ENCODE results near the gene PYHIN1.

PYHIN1 gene
- 38.2 to 84.0 (median 73.0) reads per million in 4 donors for total RNA-seq

- DNase-seq, result peak in 3 of 5 donors; percentile 9 to 77 (median 32)
Observed at GRCh38 chr1:158931055-158931737, at the start of gene PYHIN1. PYHIN1 (plus strand) TSS chr1:158931552; CDS start chr1:158936911, 5,359 bp downstream.

GRCh38 chr1:158893654-158894053, 37.7 kb upstream of the PYHIN1 start:
- DNase-seq, result no peak

- no peak for DNase-seq
Observed at GRCh38 chr1:158898722-158899121, 32.6 kb upstream of the PYHIN1 start.

- no peak for DNase-seq
Observed at GRCh38 chr1:158901623-158902022, 29.7 kb upstream of the PYHIN1 start.

GRCh38 chr1:158916085-158916484, 15.3 kb upstream of the PYHIN1 start:
- DNase-seq, result no peak

- DNase-seq, result no peak
Observed at GRCh38 chr1:158924677-158925076, 6.7 kb upstream of the PYHIN1 start.

- DNase-seq, result peak in 3 of 5 donors; percentile 26 to 82 (median 30)
Observed at GRCh38 chr1:158930504-158930903, 848 bp upstream of the PYHIN1 start.

GRCh38 chr1:158932171-158932570, 819 bp downstream of the PYHIN1 start:
- DNase-seq, result peak in 1 of 5 donors; percentile 56

GRCh38 chr1:158933621-158934020, 2.3 kb downstream of the PYHIN1 start:
- peak in 1 of 5 donors; percentile 53 for DNase-seq

GRCh38 chr1:158939180-158939579, 7.8 kb downstream of the PYHIN1 start:
- DNase-seq, result no peak

GRCh38 chr1:158941317-158941716, 10.0 kb downstream of the PYHIN1 start:
- DNase-seq, result no peak

- no peak for DNase-seq
Observed at GRCh38 chr1:158942490-158942889, 11.1 kb downstream of the PYHIN1 start.

- no peak for DNase-seq
Observed at GRCh38 chr1:158943059-158943458, 11.7 kb downstream of the PYHIN1 start.

GRCh38 chr1:158945061-158945460, 13.7 kb downstream of the PYHIN1 start:
- DNase-seq, result no peak

GRCh38 chr1:158946785-158947184, 15.4 kb downstream of the PYHIN1 start:
- no peak for DNase-seq

- no peak for DNase-seq
Observed at GRCh38 chr1:158951956-158952355, 20.6 kb downstream of the PYHIN1 start.

- DNase-seq, result no peak
Observed at GRCh38 chr1:158952416-158952815, 21.1 kb downstream of the PYHIN1 start.

GRCh38 chr1:158961178-158961577, 29.8 kb downstream of the PYHIN1 start:
- no peak for DNase-seq

GRCh38 chr1:158962983-158963382, 31.6 kb downstream of the PYHIN1 start:
- DNase-seq, result no peak

- peak in 1 of 5 donors; percentile 27 for DNase-seq
Observed at GRCh38 chr1:158969166-158969565, 37.8 kb downstream of the PYHIN1 start.

GRCh38 chr1:158969855-158970254, 38.5 kb downstream of the PYHIN1 start:
- DNase-seq, result no peak

- no peak for DNase-seq
Observed at GRCh38 chr1:158972841-158973240, 41.5 kb downstream of the PYHIN1 start.

GRCh38 chr1:158976219-158976618, 44.9 kb downstream of the PYHIN1 start:
- no peak for DNase-seq

GRCh38 chr1:158978730-158979129, 47.4 kb downstream of the PYHIN1 start:
- no peak for DNase-seq

- no peak for DNase-seq
Observed at GRCh38 chr1:158979229-158979628, 47.9 kb downstream of the PYHIN1 start.

All from T-helper 1 cell (primary cell).